ENCODE results near the gene GLTP. TPM values are rescaled to one million over a fixed set of nuclear protein-coding genes. Genes with fewer than 3 reads are reported as not detected.

Gene GLTP
- total and polyA plus RNA-seq, 4 donors: 8.5 to 12.8 (median 8.7) TPM

DNA sequence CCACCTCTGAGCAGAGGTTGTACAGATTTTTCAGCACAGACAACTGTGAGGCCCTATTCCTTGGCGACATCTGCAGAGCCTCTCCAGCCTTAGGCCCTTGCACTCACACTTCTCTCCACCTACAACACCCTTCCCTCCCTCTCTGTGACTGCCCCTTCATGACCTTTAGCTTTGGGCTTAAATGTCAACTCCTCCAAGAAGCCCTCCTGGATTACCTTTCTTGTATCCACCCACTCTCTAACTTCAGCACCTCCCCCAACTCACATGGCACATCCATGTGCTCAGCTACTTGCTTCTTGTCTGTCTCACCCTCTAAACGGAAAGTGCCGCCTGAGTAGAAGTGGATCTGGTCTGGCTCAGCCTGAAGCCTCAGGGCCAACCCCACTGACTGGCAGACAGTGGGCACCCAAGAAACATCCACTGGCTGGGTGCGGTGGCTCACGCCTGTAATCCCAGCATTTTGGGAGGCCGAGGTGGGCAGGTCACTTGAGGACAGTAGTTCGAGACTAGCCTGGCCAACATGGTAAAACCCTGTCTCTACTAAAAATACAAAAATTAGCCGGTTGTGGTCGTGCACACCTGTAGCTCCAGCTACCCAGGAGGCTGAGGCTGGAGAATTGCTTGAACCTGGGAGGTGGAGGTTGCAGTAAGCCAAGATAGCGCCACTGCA lies 69.3 kb downstream of the GLTP start (continued):
- TF ChIP-seq, protein P1, sequence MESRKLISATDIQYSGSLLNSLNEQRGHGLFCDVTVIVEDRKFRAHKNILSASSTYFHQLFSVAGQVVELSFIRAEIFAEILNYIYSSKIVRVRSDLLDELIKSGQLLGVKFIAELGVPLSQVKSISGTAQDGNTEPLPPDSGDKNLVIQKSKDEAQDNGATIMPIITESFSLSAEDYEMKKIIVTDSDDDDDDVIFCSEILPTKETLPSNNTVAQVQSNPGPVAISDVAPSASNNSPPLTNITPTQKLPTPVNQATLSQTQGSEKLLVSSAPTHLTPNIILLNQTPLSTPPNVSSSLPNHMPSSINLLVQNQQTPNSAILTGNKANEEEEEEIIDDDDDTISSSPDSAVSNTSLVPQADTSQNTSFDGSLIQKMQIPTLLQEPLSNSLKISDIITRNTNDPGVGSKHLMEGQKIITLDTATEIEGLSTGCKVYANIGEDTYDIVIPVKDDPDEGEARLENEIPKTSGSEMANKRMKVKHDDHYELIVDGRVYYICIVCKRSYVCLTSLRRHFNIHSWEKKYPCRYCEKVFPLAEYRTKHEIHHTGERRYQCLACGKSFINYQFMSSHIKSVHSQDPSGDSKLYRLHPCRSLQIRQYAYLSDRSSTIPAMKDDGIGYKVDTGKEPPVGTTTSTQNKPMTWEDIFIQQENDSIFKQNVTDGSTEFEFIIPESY (IDR thresholded peaks at IDR 0.05): no peak
- TF ChIP-seq JUND (IDR thresholded peaks at IDR 0.05): no peak
- TF ChIP-seq FOXA2 (IDR thresholded peaks at IDR 0.05): no peak

DNA sequence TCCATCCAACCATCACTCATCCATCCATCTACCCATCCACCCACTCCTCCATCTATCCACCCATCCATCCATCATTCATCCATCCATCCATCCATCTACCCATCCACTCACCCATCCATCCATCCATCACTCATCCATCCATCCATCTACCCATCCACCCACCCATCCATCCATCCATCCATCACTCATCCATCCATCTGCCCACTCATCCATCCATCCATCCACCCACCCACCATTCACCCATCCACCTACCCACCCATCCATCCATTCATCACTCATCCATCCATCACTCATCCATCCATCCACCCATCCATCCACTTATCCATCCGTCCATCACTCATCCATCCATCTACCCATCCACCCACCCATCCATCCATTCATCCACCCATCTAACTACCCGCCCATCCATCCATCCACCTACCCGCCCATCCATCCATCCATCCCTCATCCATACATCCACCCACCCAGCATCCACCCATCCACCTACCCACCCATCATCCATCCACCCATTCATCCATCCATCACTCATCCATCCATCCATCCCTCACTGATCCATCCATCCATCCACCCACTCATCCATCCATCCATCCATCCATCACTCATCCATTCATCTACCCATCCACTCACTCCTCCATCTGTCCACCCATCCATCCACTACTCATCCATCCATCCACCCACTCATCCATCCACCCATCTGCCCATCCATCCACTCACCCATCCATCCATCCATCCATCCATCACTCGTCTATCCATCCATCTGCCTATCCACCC lies 71.3 kb downstream of the GLTP start:
- Histone ChIP-seq H3K4me1 (ENCODE audit: control insufficient read depth in 4 of 4, insufficient read depth in 4 of 4, low read length in 3 of 4) (peaks cover 0 to 6% (median 2%) of the 10 kb centered on the region in 4 donors), H3K36me3 (ENCODE audit: control insufficient read depth in 4 of 4, insufficient read depth in 3 of 4, low read depth in 1 of 4, low read length in 3 of 4) (peaks cover 0 to 22% (median 11%) of the 10 kb centered on the region in 4 donors)

More for the DNA sequence above, 71.3 kb downstream of the GLTP start:
- WGBS: 96% methylated on average over 4 of the region's 4 CpGs
- no peak for DNase-seq (ENCODE audit: low spot score)
- H3K27ac ChIP-seq (ENCODE audit: low read depth in 1 of 2, low read length in 2 of 2): no peak overlapping the region
- TF ChIP-seq, protein P2, sequence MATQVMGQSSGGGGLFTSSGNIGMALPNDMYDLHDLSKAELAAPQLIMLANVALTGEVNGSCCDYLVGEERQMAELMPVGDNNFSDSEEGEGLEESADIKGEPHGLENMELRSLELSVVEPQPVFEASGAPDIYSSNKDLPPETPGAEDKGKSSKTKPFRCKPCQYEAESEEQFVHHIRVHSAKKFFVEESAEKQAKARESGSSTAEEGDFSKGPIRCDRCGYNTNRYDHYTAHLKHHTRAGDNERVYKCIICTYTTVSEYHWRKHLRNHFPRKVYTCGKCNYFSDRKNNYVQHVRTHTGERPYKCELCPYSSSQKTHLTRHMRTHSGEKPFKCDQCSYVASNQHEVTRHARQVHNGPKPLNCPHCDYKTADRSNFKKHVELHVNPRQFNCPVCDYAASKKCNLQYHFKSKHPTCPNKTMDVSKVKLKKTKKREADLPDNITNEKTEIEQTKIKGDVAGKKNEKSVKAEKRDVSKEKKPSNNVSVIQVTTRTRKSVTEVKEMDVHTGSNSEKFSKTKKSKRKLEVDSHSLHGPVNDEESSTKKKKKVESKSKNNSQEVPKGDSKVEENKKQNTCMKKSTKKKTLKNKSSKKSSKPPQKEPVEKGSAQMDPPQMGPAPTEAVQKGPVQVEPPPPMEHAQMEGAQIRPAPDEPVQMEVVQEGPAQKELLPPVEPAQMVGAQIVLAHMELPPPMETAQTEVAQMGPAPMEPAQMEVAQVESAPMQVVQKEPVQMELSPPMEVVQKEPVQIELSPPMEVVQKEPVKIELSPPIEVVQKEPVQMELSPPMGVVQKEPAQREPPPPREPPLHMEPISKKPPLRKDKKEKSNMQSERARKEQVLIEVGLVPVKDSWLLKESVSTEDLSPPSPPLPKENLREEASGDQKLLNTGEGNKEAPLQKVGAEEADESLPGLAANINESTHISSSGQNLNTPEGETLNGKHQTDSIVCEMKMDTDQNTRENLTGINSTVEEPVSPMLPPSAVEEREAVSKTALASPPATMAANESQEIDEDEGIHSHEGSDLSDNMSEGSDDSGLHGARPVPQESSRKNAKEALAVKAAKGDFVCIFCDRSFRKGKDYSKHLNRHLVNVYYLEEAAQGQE (IDR thresholded peaks at IDR 0.05): no peak
- TF ChIP-seq, protein P1 (IDR thresholded peaks at IDR 0.05): no peak
- no peak for TF ChIP-seq SP1 (IDR thresholded peaks at IDR 0.05)
- TF ChIP-seq EGR1 (IDR thresholded peaks at IDR 0.05; ENCODE audit: low read depth in 2 of 2): no peak
- no peak for TF ChIP-seq FOXA2 (IDR thresholded peaks at IDR 0.05)
- no peak overlapping the region for H3K9ac ChIP-seq (ENCODE audit: low read depth in 1 of 2, low read length in 2 of 2)
- H3K9me3 ChIP-seq (ENCODE audit: control insufficient read depth in 4 of 4, low read length in 3 of 4): no peaks in the 10 kb centered on the region
- no peaks in the 10 kb centered on the region for H3K27me3 ChIP-seq (ENCODE audit: control insufficient read depth in 4 of 4, insufficient read depth in 4 of 4, low read length in 3 of 4)
- no peak overlapping the region for H3K4me3 ChIP-seq (ENCODE audit: low read depth in 1 of 3, low read length in 3 of 3)
